ENCODE measurements around the gene PHYKPL. TPM values are rescaled to one million over a fixed set of nuclear protein-coding genes. Genes with fewer than 3 reads are reported as not detected.

PHYKPL gene
- polyA plus RNA-seq, 1 donor from 2014 or later = 16.9 TPM

DNA sequence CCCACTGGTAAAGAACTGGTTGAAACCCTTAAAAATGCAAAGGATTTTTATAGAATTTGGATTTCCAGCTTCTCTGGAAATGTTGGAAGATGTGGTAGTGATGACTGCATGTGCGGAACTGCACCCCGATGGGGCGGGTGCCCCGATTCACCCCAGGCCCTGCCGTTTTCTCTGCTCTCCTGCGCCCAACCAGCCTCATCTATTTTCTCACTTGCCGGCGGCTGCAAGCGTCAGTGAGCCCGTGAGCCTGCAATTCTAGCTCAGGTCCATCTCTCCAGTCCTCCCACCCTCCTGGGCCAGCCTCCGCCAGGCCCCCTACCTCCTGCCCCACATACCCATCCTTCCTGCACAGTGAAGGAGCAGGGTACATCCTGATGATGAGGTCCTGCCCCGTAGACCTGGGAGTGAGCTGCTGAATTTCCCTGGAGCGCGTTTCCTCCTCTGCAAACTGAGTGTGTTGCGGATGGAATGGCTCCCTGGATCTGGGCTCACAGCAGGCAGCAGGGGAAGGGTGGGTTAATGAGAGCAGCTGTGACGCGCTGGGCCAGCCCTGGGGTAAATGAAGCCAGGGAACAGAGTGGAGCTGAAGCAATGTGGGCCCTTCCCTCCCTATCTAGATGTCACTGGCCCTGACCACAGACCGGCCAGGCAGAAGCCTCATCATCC, 45.9 kb upstream of the PHYKPL start:
- H2AFZ ChIP-seq (ENCODE audit: low read depth, low read length) = no peak overlapping the region
- no peaks in the 10 kb centered on the region for H3K36me3 ChIP-seq (ENCODE audit: insufficient read depth, low read length)
- H3K27me3 ChIP-seq (ENCODE audit: insufficient read depth, low read depth, low read length) = no peaks in the 10 kb centered on the region
- no peaks in the 10 kb centered on the region for H3K79me2 ChIP-seq (replicated peaks; ENCODE audit: insufficient read depth, low read length)
- no peaks in the 10 kb centered on the region for H3K9me2 ChIP-seq (ENCODE audit: insufficient read depth, low read length)
- H3K9ac ChIP-seq (ENCODE audit: low read length) = no peak overlapping the region
- no peaks in the 10 kb centered on the region for H3F3A ChIP-seq (ENCODE audit: insufficient read depth, low read length, poor library complexity, severe bottlenecking)
- TF ChIP-seq, protein P1, sequence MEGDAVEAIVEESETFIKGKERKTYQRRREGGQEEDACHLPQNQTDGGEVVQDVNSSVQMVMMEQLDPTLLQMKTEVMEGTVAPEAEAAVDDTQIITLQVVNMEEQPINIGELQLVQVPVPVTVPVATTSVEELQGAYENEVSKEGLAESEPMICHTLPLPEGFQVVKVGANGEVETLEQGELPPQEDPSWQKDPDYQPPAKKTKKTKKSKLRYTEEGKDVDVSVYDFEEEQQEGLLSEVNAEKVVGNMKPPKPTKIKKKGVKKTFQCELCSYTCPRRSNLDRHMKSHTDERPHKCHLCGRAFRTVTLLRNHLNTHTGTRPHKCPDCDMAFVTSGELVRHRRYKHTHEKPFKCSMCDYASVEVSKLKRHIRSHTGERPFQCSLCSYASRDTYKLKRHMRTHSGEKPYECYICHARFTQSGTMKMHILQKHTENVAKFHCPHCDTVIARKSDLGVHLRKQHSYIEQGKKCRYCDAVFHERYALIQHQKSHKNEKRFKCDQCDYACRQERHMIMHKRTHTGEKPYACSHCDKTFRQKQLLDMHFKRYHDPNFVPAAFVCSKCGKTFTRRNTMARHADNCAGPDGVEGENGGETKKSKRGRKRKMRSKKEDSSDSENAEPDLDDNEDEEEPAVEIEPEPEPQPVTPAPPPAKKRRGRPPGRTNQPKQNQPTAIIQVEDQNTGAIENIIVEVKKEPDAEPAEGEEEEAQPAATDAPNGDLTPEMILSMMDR (IDR thresholded peaks at IDR 0.05; ENCODE audit: poor library complexity, severe bottlenecking) = no peak
- TF ChIP-seq EZH2 (IDR thresholded peaks at IDR 0.05; ENCODE audit: borderline replicate concordance, insufficient read depth, low read length, poor library complexity, severe bottlenecking) (no peak), RAD21 (conservative IDR thresholded peaks at IDR 0.05) (no peak), TAF1 (IDR thresholded peaks at IDR 0.05; ENCODE audit: low read depth) (no peak)
- no peak overlapping the region for H3K4me2 ChIP-seq (ENCODE audit: low read length)
- H3K9me3 ChIP-seq (ENCODE audit: low read length) = no peaks in the 10 kb centered on the region
- no peaks in the 10 kb centered on the region for H4K20me1 ChIP-seq (ENCODE audit: insufficient read depth)
- no peak overlapping the region for H3K4me3 ChIP-seq (ENCODE audit: low read length)
- no peak overlapping the region for H3K27ac ChIP-seq (ENCODE audit: low read length)

DNA sequence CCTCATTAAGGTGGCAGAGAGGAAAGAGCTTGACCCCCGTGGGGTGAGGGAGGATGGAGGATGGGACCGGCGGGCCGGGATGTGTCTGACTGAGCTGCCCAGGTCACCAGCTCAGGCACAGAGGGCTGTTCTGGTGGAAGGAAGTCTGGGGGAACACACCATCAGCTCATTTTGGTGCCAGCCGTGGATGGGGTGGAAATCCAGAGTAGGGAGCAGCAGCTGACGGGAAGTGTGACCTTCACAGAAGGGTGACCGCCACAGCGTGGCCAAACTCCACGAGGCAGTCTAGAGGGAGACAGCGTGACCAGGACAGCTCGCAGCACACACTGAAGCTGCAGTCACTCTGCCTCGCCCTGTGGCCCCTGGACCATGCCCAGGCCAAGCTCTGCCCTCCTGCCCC, 45.3 kb upstream of the PHYKPL start:
- H3K27ac ChIP-seq (ENCODE audit: low read length) = no peak overlapping the region
- no peak overlapping the region for H3K4me3 ChIP-seq (ENCODE audit: low read length)
- H3K79me2 ChIP-seq (replicated peaks; ENCODE audit: insufficient read depth, low read length) = no peaks in the 10 kb centered on the region
- no peak overlapping the region for H2AFZ ChIP-seq (ENCODE audit: low read depth, low read length)
- H3F3A ChIP-seq (ENCODE audit: insufficient read depth, low read length, poor library complexity, severe bottlenecking) = no peaks in the 10 kb centered on the region
- H3K9me2 ChIP-seq (ENCODE audit: insufficient read depth, low read length) = no peaks in the 10 kb centered on the region
- TF ChIP-seq, protein P1 (IDR thresholded peaks at IDR 0.05; ENCODE audit: poor library complexity, severe bottlenecking) = no peak
- no peaks in the 10 kb centered on the region for H3K27me3 ChIP-seq (ENCODE audit: insufficient read depth, low read depth, low read length)
- H3K36me3 ChIP-seq (ENCODE audit: insufficient read depth, low read length) = no peaks in the 10 kb centered on the region
- no peaks in the 10 kb centered on the region for H3K9me3 ChIP-seq (ENCODE audit: low read length)
- no peak overlapping the region for H3K4me2 ChIP-seq (ENCODE audit: low read length)
- no peak overlapping the region for H3K9ac ChIP-seq (ENCODE audit: low read length)
- no peaks in the 10 kb centered on the region for H4K20me1 ChIP-seq (ENCODE audit: insufficient read depth)

DNA sequence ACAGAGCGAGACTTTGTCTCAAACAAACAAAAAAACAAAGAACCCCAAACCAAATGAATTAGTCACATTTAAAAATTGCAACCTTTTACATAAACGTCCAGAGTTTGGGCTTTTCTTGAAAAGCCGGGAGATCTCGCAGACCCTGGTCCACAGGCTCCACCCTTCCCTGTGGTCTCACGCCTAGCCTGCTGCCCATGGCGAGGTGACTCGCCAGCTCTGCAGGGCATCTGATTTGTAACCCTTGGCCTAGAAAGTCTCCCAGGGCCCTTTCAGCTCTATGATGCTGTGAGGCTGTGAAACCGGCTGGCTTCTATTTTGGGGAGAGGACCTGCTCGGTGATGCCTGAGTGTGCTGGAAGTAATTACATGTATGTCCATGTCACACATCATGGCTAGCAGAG, 44.7 kb upstream of the PHYKPL start:
- Histone ChIP-seq H3K9me2 (ENCODE audit: insufficient read depth, low read length) (no peaks in the 10 kb centered on the region), H2AFZ (ENCODE audit: low read depth, low read length) (no peak overlapping the region), H3K27ac (ENCODE audit: low read length) (no peak overlapping the region), H4K20me1 (ENCODE audit: insufficient read depth) (no peaks in the 10 kb centered on the region), H3K9ac (ENCODE audit: low read length) (no peak overlapping the region), H3F3A (ENCODE audit: insufficient read depth, low read length, poor library complexity, severe bottlenecking) (no peaks in the 10 kb centered on the region), H3K27me3 (ENCODE audit: insufficient read depth, low read depth, low read length) (no peaks in the 10 kb centered on the region), H3K4me3 (ENCODE audit: low read length) (no peak overlapping the region), H3K4me2 (ENCODE audit: low read length) (no peak overlapping the region), H3K79me2 (replicated peaks; ENCODE audit: insufficient read depth, low read length) (no peaks in the 10 kb centered on the region), H3K36me3 (ENCODE audit: insufficient read depth, low read length) (no peaks in the 10 kb centered on the region), H3K9me3 (ENCODE audit: low read length) (no peaks in the 10 kb centered on the region)
- no peak for TF ChIP-seq EZH2 (IDR thresholded peaks at IDR 0.05; ENCODE audit: borderline replicate concordance, insufficient read depth, low read length, poor library complexity, severe bottlenecking)

All from neural cell (in vitro differentiated cells).